H9 (cell line): ENCODE results near the gene ADGRD1. TPM values are rescaled to one million over a fixed set of nuclear protein-coding genes. Genes with fewer than 3 reads are reported as not detected.

Source experiments
- DNase-seq: peaks from one replicate; pipeline ENCODE4 v3.0.0-alpha.2; 2017
- H2AFZ ChIP-seq: one replicate; pipeline ENCODE4 v1.6.1; 2013; ENCODE audit warnings: mild to moderate bottlenecking, low read length, control low read depth, moderate library complexity
- H2AK5ac ChIP-seq: 2 replicates; pipeline ENCODE4 v1.6.1; 2013; ENCODE audit warnings: low read length, control low read depth, mixed read lengths; ENCODE audit not compliant: insufficient read length
- H2BK120ac ChIP-seq: one replicate; pipeline ENCODE4 v1.6.1; 2013; ENCODE audit warnings: low read depth, mild to moderate bottlenecking, low read length, control low read depth, inconsistent platforms; ENCODE audit not compliant: poor library complexity, severe bottlenecking
- H2BK12ac ChIP-seq: 2 replicates; pipeline ENCODE4 v1.6.1; 2013; ENCODE audit warnings: low read length, control low read depth, mixed read lengths, low read depth; ENCODE audit not compliant: insufficient read length
- H2BK15ac ChIP-seq: 2 replicates; pipeline ENCODE4 v1.6.1; 2013; ENCODE audit warnings: low read depth, low read length, control low read depth
- H2BK20ac ChIP-seq: one replicate; pipeline ENCODE4 v1.6.1; 2013; ENCODE audit warnings: low read depth, mild to moderate bottlenecking, low read length, control low read depth, inconsistent platforms; ENCODE audit not compliant: poor library complexity, severe bottlenecking
- H2BK5ac ChIP-seq: 2 replicates; pipeline ENCODE4 v1.6.1; 2013; ENCODE audit warnings: low read length, control low read depth, mixed read lengths; ENCODE audit not compliant: insufficient read length
- H3K14ac ChIP-seq: 2 replicates; pipeline ENCODE4 v1.6.1; 2013; ENCODE audit warnings: low read length, control low read depth; ENCODE audit not compliant: insufficient read depth
- H3K18ac ChIP-seq: 2 replicates; pipeline ENCODE4 v1.6.1; 2013; ENCODE audit warnings: low read depth, mild to moderate bottlenecking, mixed read lengths, low read length, control low read depth; ENCODE audit not compliant: insufficient read length
- H3K23ac ChIP-seq: 2 replicates; pipeline ENCODE4 v1.6.1; 2013; ENCODE audit warnings: low read length, control low read depth, mixed read lengths, low read depth; ENCODE audit not compliant: insufficient read length
- H3K23me2 ChIP-seq: 2 replicates; pipeline ENCODE4 v1.6.1; 2013; ENCODE audit warnings: low read depth, mild to moderate bottlenecking, mixed read lengths, low read length, control low read depth; ENCODE audit not compliant: insufficient read length, poor library complexity, severe bottlenecking
- H3K27ac ChIP-seq: 2 replicates; pipeline ENCODE4 v1.5.1; 2013; ENCODE audit warnings: low read length, control low read depth, mixed read lengths, low read depth; ENCODE audit not compliant: insufficient read length
- H3K27me3 ChIP-seq: 2 replicates; pipeline ENCODE4 v1.6.1; 2013; ENCODE audit warnings: low read length, control low read depth, inconsistent platforms; ENCODE audit not compliant: insufficient read depth
- H3K4ac ChIP-seq: 2 replicates; pipeline ENCODE4 v1.6.1; 2013; ENCODE audit warnings: low read depth, mild to moderate bottlenecking, control low read depth, inconsistent platforms, low read length, moderate library complexity
- H3K4me1 ChIP-seq: 2 replicates; pipeline ENCODE4 v1.6.1; 2013; ENCODE audit warnings: low read length, control low read depth, inconsistent platforms; ENCODE audit not compliant: insufficient read depth
- H3K4me2 ChIP-seq: 2 replicates; pipeline ENCODE4 v1.6.1; 2013; ENCODE audit warnings: low read length, control low read depth, mixed read lengths; ENCODE audit not compliant: insufficient read length, insufficient read depth
- H3K56ac ChIP-seq: 2 replicates; pipeline ENCODE4 v1.6.1; 2013; ENCODE audit warnings: low read depth, mild to moderate bottlenecking, mixed read lengths, low read length, control low read depth; ENCODE audit not compliant: insufficient read length
- H3K79me1 ChIP-seq: 2 replicates; pipeline ENCODE4 v1.6.1; 2013; ENCODE audit warnings: low read depth, mild to moderate bottlenecking, moderate library complexity, low read length, control low read depth, inconsistent platforms; ENCODE audit not compliant: insufficient read depth, poor library complexity, severe bottlenecking
- H3K79me2 ChIP-seq: 2 replicates; pipeline ENCODE4 v1.6.1; 2013; ENCODE audit warnings: low read length, control low read depth, inconsistent platforms; ENCODE audit not compliant: insufficient read depth
- H3K9ac ChIP-seq: 2 replicates; pipeline ENCODE4 v1.6.1; 2013; ENCODE audit warnings: low read length, control low read depth, mixed read lengths; ENCODE audit not compliant: insufficient read length; ENCODE audit errors: extremely low read depth
- H3K9me3 ChIP-seq: one replicate; pipeline ENCODE4 v1.6.1; 2013; ENCODE audit warnings: low read depth, low read length, inconsistent platforms; ENCODE audit not compliant: control insufficient read depth
- H3T11ph ChIP-seq: one replicate; pipeline ENCODE4 v1.6.1; 2013; ENCODE audit warnings: mild to moderate bottlenecking, low read length, control low read depth, inconsistent platforms
- H4K20me1 ChIP-seq: one replicate; pipeline ENCODE4 v1.6.1; 2013; ENCODE audit not compliant: control insufficient read depth, insufficient read length, insufficient read depth
- H4K5ac ChIP-seq: 2 replicates; pipeline ENCODE4 v1.6.1; 2013; ENCODE audit warnings: low read depth, mild to moderate bottlenecking, mixed read lengths, low read length, control low read depth; ENCODE audit not compliant: insufficient read length
- H4K8ac ChIP-seq: replicated peaks from 2 replicates; pipeline ENCODE4 v1.6.1; 2013; ENCODE audit warnings: low read length, control low read depth, mixed read lengths, low read depth; ENCODE audit not compliant: insufficient read length
- H4K91ac ChIP-seq: 2 replicates; pipeline ENCODE4 v1.6.1; 2013; ENCODE audit warnings: low read depth, mild to moderate bottlenecking, moderate library complexity, mixed read lengths, low read length, control low read depth; ENCODE audit not compliant: insufficient read length
- H3K27ac Mint-ChIP-seq, 3 experiments: 2 replicates in 2 of 3; 3 replicates in 1 of 3; pipeline ENCODE4 v1.8.0; 2020 to 2021; ENCODE audit warnings: mixed read lengths in 3 of 3, mild to moderate bottlenecking in 1 of 3, moderate library complexity in 1 of 3
- H3K27me3 Mint-ChIP-seq: 2 replicates; pipeline ENCODE4 v1.8.0; 2021; ENCODE audit warnings: low read depth, mild to moderate bottlenecking, moderate library complexity, mixed read lengths
- H3K36me3 Mint-ChIP-seq, 3 experiments: 2 replicates in 2 of 3; 3 replicates in 1 of 3; pipeline ENCODE4 v1.8.0; 2020 to 2021; ENCODE audit warnings: low read depth in 3 of 3, mixed read lengths in 3 of 3; ENCODE audit not compliant: insufficient read depth in 1 of 3
- H3K4me1 Mint-ChIP-seq, 2 experiments: 2 replicates each; pipeline ENCODE4 v1.8.0; 2020; ENCODE audit warnings: mixed read lengths in 2 of 2
- H3K4me3 Mint-ChIP-seq, 2 experiments: 2 replicates in 1 of 2; 3 replicates in 1 of 2; pipeline ENCODE4 v1.8.0; 2020 to 2021; ENCODE audit warnings: mild to moderate bottlenecking in 2 of 2, mixed read lengths in 2 of 2, moderate library complexity in 1 of 2
- H3K9me3 Mint-ChIP-seq, 2 experiments: 2 replicates in 1 of 2; 3 replicates in 1 of 2; pipeline ENCODE4 v1.8.0; 2020; ENCODE audit warnings: mild to moderate bottlenecking in 2 of 2, mixed read lengths in 2 of 2, moderate library complexity in 1 of 2
- WGBS: extraction: QIAGEN DNeasy Blood & Tissue Kit; methylation state at CpG from one replicate; pipeline ENCODE4 v1.1.7; 2013; ENCODE audit warnings: missing lambda C conversion rate, low lambda C conversion rate, mixed read lengths; ENCODE audit not compliant: insufficient read length; ENCODE audit errors: extremely low coverage; 5-methylcytosine and 5-hydroxymethylcytosine counted together
- total RNA-seq: library from RNA; stranded (reverse); gene quantifications from 2 replicates; pipeline ENCODE4 v1.2.1, GENCODE V29; 2021
- TF ChIP-seq, protein P1 (sequence below): fragments of 200-600 bp; sonication (generic); conservative IDR thresholded peaks from 3 replicates; pipeline ENCODE4 v1.8.0; 2021; ENCODE audit warnings: antibody characterized with exemption, mild to moderate bottlenecking

ADGRD1 gene
- total RNA-seq, 1 experiment from 2014 or later, result 0.52 TPM

GRCh38 chr12:131009595-131010395 lies 56.1 kb downstream of the ADGRD1 start:
- Histone ChIP-seq H3K23me2 (no peaks in the 10 kb centered on the region), H3K56ac (no peak overlapping the region), H3K9ac (no peak overlapping the region), H2BK20ac (no peak overlapping the region), H3K27me3 (no peaks in the 10 kb centered on the region; the same call in 1 of the 2 replicates), H4K5ac (no peak overlapping the region), H3K9me3 (no peaks in the 10 kb centered on the region), H3K4me2 (no peak overlapping the region), H2BK5ac (no peak overlapping the region), H3K23ac (no peak overlapping the region), H3K79me1 (no peaks in the 10 kb centered on the region), H3K79me2 (no peaks in the 10 kb centered on the region), H3K14ac (no peak overlapping the region), H4K20me1 (no peaks in the 10 kb centered on the region), H2BK15ac (no peak overlapping the region), H3K27ac (no peak overlapping the region), H3K18ac (no peak overlapping the region), H3K4me1 (no peaks in the 10 kb centered on the region), H2BK120ac (no peak overlapping the region), H3T11ph (no peak overlapping the region), H2AFZ (no peak overlapping the region), H2BK12ac (no peak overlapping the region), H4K91ac (no peak overlapping the region), H3K4ac (no peak overlapping the region), H4K8ac (no peak overlapping the region), H2AK5ac (no peak overlapping the region)
- Mint-ChIP-seq H3K4me1 (peaks cover 2 to 6% of the 10 kb centered on the region in 2 experiments; a peak in 2 of 4 replicates), H3K36me3 (no peaks in the 10 kb centered on the region; a peak in 1 of 7 replicates), H3K4me3 (no peak overlapping the region), H3K27me3 (peaks cover 9% of the 10 kb centered on the region), H3K27ac (no peak overlapping the region), H3K9me3 (no peaks in the 10 kb centered on the region)
- TF ChIP-seq, protein P1, sequence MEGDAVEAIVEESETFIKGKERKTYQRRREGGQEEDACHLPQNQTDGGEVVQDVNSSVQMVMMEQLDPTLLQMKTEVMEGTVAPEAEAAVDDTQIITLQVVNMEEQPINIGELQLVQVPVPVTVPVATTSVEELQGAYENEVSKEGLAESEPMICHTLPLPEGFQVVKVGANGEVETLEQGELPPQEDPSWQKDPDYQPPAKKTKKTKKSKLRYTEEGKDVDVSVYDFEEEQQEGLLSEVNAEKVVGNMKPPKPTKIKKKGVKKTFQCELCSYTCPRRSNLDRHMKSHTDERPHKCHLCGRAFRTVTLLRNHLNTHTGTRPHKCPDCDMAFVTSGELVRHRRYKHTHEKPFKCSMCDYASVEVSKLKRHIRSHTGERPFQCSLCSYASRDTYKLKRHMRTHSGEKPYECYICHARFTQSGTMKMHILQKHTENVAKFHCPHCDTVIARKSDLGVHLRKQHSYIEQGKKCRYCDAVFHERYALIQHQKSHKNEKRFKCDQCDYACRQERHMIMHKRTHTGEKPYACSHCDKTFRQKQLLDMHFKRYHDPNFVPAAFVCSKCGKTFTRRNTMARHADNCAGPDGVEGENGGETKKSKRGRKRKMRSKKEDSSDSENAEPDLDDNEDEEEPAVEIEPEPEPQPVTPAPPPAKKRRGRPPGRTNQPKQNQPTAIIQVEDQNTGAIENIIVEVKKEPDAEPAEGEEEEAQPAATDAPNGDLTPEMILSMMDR, result no peak
- no peak for DNase-seq
- no CpG with 5 or more reads among the region's 21 CpGs for WGBS
